Measurements from ENCODE around the gene SLC6A18.

Gene SLC6A18

DNA sequence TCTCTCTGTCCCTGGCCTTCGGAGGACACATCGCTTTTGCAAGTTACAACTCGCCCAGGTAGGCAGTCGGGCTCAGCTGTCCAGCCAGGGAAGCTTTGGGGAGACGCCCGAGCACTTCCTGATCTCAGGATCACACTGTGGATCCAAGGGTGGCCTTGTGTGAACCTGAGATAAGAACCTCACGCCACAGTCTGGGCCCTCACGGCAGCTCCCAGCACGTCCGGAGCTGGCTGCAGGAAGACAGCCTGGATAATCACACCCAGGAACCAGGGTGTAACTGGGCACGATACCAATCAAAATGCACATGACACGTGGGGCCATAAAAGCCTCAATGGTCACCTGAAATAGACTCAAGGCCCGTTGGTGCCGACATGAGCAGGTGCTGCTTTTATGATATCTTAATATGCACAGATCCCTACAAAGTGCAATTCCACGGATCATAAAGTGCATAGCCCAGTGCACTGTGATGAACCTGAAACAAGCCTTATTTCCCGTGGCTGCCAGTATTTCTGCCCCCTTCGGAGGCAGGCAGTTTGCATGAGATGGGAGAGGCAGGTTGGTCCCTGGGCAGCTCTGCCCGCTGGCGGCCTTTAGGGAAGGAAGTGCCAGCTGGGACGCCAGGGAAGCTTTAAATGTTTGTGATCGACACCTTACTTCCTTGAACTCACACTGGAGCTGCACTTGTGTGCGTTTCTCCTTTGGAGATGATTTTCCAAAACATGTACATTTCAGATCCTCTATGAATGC is 14.5 kb downstream of the SLC6A18 start:
- no peak for DNase-seq

DNA sequence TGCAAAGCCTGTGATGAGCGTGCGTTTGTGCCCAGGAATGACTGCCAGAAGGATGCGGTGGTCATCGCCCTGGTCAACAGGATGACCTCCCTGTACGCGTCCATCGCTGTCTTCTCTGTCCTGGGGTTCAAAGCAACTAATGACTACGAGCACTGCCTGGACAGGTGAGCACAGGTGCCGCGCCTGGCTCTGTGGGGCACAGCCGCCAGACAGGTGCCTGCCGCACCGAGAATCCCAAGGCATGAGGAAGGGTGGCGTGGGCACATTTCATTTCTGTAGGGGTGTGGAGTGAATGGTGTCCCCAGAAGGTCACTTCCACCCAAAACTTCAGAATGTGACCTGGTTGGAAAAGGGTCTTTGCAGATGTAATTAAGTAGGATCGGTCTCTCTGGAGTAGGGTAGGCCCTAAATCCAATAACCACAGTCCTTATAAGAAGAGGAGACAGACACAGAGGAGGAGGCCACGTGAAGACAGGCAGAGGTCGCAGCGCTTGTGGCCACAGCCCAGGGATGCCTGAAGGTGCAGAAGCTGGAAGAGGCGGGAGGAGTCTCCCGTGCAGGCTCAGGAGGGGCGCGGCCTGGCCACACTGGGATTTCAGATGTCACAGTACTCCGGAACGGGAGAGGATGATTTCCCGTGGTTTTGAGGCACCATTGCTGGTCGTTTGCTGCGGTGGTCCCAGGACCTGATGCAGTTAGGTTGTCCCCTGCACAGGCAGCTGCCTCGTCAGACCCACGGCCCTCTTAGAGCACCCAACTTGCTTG is 15.5 kb downstream of the SLC6A18 start:
- DNase-seq, result no peak

- no peak for DNase-seq
Measured at GRCh38 chr5:1241509-1242080, 16.4 kb downstream of the SLC6A18 start.

DNA sequence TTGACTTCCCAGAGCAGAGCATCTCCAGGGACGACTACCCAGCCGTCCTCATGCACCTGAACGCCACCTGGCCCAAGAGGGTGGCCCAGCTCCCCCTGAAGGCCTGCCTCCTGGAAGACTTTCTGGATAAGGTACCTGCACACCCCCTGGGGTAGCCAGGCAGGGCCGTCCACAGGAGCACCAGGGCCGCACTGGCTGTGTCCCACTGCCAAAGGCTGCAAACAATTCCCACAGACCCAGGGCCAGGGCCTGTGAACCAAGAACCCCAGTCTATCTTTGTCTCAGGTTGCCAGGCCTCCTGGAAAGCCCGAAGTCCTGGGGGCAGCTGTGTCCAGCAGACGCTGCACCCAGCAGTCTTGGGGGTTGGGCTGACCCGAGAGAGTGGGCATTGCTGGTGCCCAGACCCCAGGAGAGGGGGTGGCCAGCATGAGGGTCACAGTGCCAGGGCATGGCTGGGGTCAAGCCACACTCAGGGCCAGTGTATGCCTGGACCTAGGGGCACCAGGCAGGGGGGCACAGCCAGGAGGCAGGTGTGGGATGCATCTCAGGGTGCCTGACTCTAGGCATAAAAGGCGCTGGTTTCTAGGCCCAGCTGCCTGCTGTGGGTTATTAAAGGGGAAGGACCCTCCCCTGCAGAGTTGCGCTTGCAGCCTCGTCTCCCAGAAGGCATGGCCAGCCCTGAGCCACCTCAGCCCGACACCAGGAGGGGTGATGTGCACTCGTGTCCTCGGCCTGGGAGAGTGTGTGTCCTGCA is 17.7 kb downstream of the SLC6A18 start:
- DNase-seq, result no peak

DNA sequence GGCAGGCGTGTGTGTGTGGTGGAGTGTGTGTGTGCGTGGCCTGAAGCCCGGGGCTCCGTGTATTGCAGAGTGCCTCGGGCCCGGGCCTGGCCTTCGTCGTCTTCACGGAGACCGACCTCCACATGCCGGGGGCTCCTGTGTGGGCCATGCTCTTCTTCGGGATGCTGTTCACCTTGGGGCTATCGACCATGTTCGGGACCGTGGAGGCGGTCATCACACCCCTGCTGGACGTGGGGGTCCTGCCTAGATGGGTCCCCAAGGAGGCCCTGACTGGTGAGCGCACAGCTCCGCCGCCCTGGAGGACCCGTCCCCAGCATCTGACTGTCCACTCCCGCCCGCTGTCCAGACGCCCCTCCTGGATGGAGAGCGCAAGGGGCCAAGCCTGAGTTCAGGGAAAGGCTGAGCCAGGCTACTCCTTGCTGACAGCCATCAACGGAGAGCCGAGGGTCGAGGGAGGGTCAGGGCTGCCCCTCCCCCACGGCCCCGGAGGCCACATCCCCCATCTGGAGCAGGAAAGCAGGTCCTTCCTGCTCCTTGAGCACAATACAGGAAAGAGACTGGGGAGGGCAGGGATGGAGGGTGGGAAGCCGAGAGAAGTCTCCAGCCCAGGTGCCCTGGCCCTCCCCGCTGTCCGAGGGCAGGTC is 18.4 kb downstream of the SLC6A18 start:
- DNase-seq, result no peak

DNA sequence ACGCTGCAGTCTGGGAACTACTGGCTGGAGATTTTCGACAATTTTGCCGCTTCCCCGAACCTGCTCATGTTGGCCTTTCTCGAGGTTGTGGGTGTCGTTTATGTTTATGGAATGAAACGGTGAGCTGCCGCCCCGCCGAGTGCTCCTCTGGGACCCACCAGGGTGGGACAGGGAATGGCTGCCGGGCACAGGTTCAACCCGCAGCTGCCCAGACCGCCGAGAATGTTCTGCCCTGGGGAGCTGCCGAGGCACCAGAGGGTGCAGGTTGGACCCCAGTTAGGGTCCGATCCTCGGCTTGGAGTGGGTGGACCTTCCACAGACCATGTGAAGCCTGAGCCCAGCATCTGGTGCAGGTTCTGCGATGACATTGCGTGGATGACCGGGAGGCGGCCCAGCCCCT is 19.1 kb downstream of the SLC6A18 start:
- no peak for DNase-seq

DNA sequence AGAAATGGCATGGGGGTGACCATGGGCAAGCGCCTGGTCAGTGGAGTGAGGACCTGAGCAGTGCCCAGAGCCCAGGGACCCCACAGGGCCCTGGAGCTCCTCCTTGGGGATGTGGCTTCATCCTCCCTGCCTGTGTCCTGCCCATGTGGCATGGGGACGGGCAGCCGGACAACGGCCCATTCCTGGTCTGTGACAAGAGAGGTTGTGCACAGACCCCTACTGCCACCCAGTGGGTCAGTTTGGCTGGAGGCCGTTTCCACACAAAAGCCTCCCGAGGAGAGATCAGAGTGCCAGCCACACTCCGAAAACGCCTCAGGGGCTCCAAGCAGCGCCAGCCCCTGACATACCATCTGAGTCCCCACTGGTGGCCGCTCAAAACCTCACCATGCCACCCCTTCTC is 19.8 kb downstream of the SLC6A18 start:
- no peak for DNase-seq

DNA sequence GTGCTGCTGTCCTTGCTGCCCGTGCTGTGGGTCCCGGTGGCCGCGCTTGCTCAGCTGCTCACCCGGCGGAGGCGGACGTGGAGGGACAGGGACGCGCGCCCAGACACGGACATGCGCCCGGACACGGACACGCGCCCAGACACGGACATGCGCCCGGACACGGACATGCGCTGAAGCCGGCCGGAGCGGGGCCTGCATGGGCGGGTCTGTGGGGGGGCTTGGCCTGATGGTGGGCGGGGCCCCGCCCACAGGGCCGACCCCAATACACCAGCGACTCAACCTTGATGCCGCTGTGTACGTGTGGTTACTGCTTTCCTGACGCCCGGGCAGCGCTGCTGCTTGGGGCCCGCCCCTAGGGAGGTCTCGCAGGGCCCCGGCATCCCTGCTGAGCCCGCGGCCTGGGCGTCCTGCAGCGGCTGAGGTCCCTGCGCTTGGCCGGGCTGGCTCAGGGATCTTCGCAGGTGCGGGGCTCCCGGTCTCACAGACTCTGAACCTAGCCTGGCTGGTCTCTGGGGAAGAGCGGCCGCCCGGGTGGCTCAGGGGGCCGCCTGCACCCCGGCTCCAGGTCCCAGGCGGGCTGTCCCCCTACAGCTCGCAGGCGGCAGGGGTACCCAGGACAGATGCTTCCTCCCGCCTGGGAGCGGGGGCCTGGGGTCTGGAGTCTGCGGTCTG is 20.9 kb downstream of the SLC6A18 start:
- no peak for DNase-seq

- DNase-seq, result no peak
Measured at GRCh38 chr5:1246711-1247431, 21.7 kb downstream of the SLC6A18 start.

- no peak for DNase-seq
Measured at GRCh38 chr5:1247811-1248210, 22.6 kb downstream of the SLC6A18 start.

GRCh38 chr5:1249366-1250280 is 24.4 kb downstream of the SLC6A18 start:
- DNase-seq, result no peak

GRCh38 chr5:1251678-1252580 is 26.7 kb downstream of the SLC6A18 start:
- no peak for DNase-seq

DNA sequence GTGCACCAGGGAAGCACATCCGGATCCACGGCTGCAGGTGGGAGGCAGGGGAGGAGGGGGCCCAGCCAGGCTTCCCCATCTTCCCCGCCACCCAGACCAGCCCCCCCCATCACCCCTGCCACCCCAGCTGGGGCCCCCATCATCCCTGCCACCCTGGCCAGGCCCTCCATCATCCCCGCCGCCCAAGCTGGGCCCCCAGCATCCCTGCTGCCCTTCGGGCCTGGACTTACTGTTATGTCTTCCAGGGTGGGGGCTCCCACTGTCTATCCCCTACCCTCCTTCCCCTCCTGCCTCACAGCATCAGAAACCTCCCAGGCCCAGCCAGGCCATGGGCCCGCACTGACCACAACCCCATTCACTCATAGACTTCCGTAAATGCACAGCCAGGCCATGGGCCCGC is 27.5 kb downstream of the SLC6A18 start:
- DNase-seq, result no peak

GRCh38 chr5:1253456-1254105 is 28.4 kb downstream of the SLC6A18 start:
- DNase-seq, result no peak

DNA sequence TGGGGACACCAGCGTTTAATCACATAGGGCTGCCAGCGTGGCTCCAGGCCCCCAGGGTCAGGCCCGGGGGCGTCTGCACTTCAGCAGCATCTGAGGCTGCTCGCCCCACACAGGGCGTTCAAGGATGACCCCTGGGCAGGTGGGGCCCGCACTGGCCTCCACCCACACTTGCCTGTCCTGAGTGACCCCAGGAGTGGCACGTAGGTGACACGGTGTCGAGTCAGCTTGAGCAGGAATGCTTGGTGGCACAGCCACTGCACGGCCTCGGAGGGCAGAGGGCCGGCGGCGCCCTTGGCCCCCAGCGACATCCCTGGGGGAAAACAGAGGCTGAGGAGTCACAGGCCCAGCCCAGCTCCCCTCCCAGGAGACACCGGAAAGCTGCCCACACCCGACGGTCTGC is 29.0 kb downstream of the SLC6A18 start:
- no peak for DNase-seq

- peak; percentile 11 for DNase-seq
Measured at GRCh38 chr5:1255081-1255561, 29.9 kb downstream of the SLC6A18 start.

DNA sequence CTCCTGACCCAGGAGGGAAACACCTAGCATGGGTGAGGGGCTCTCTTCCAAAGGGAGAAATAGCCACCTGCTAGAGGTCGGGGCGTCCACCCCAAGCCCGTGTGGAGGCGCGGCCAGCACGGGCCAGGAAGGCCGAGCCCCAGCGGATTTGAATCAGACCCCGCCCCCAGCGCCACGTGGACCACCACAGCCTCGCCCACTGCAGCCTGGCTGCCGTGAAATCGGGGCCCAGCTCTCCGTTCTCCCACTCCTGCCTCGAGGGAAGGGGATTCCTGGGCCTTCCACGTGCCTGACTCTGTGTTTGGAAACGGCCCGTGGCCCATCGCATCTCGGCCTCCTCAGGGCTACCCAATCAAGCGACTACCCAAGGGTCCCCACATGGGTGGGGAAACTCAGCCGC is 31.6 kb downstream of the SLC6A18 start:
- no peak for DNase-seq

DNA sequence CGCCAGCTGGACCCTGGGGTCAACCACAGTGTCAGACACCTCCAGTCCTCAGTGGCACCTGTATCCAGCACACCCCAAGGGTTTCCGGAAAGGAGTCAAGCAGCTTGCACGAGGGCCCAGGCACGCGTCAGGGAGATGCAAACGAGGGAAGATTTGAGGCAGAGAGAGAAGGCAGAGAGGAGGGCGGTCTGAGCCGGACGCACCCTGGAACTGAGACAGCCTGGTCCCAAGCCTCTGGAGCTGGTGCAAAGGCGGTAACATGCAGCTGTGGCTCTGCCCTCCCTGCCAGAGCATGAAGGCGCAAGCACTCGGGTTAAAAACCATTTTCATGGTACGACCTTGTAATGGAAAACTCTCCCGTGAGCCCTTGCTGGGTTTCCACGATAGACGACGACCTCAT is 32.2 kb downstream of the SLC6A18 start:
- DNase-seq, result no peak

GRCh38 chr5:1257841-1258240 is 32.7 kb downstream of the SLC6A18 start:
- DNase-seq, result no peak

Measured in activated T-cell treated with anti-CD3 and anti-CD28 coated beads for 4 hours (primary cell).